Fibroblast of lung (primary cell): ENCODE data around the gene RGS1.

Experiments used
- EZH2 ChIP-seq: IDR thresholded peaks from 2 replicates; pipeline ENCODE4 v1.5.1; 2012; ENCODE audit warnings: low read length, control low read depth, mild to moderate bottlenecking; ENCODE audit errors: missing control alignments
- TF ChIP-seq, protein P1 (sequence below), 2 donors: IDR thresholded peaks in 1 of 2; conservative IDR thresholded peaks in 1 of 2; 1 replicate in 1 of 2; 2 replicates in 1 of 2; pipeline ENCODE4 v1.5.1; 2011 to 2012; ENCODE audit warnings: low read length in 2 of 2, control low read depth in 1 of 2, inconsistent platforms in 1 of 2, low read depth in 1 of 2, mild to moderate bottlenecking in 1 of 2

DNA sequence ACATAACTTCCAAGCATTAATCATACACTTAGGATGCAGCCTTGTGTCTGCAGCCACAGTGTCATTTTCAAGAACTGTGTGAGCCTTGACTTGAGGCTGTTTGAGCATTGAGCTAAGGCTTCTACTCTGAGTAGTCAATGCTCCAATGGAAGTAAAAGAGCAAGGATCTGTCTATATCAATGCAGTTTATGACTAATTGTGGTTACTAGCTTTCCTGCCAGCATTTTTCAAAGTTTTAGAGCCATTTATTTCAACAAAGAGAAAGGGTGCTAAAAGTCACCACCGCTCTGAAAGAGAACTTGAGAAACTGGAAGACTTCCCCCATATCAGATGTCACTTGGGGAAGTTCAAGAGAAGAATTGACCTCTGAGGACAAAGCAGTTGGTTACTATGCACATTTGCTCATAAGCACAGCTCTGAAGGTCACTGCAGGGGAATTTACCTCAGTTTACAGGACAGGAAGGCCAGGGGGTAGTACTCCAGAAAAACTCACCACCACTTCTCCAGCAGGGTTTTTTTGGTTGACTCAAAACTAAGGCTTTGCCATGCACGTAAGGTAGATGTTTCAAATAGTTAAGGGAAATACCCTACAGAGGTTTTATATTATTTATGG is 24.5 kb upstream of the RGS1 start:
- TF ChIP-seq, protein P1, sequence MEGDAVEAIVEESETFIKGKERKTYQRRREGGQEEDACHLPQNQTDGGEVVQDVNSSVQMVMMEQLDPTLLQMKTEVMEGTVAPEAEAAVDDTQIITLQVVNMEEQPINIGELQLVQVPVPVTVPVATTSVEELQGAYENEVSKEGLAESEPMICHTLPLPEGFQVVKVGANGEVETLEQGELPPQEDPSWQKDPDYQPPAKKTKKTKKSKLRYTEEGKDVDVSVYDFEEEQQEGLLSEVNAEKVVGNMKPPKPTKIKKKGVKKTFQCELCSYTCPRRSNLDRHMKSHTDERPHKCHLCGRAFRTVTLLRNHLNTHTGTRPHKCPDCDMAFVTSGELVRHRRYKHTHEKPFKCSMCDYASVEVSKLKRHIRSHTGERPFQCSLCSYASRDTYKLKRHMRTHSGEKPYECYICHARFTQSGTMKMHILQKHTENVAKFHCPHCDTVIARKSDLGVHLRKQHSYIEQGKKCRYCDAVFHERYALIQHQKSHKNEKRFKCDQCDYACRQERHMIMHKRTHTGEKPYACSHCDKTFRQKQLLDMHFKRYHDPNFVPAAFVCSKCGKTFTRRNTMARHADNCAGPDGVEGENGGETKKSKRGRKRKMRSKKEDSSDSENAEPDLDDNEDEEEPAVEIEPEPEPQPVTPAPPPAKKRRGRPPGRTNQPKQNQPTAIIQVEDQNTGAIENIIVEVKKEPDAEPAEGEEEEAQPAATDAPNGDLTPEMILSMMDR (conservative IDR thresholded peaks at IDR 0.05 in 1 of 2, IDR thresholded peaks at IDR 0.05 in 1 of 2; ENCODE audit: low read depth in 1 of 2, low read length in 2 of 2): no peak
- TF ChIP-seq EZH2: no peak
